RKO (cell line): ENCODE results near the gene FNIP1.
"Not testable (repeated sequence)": the region's sequence is repeated elsewhere in the genome, so short reads cannot be mapped to it uniquely, and the experiment has no call there.

Experiments used
- DNase-seq: peaks from one replicate; pipeline ENCODE4 v3.0.0-alpha.2; 2016; ENCODE audit warnings: low spot score

Gene FNIP1

GRCh38 chr5:131796793-131797693 lies at the start of gene FNIP1:
TSS of gene FNIP1 (minus strand) at chr5:131797017. CDS start at chr5:131796921, 96 bp downstream.
- DNase-seq, result peak; percentile 97

GRCh38 chr5:131846536-131846935 lies 49.7 kb upstream of the FNIP1 start:
- DNase-seq, result no peak

GRCh38 chr5:131845828-131846227 lies 49.0 kb upstream of the FNIP1 start:
- DNase-seq, result no peak

GRCh38 chr5:131842971-131843370 lies 46.2 kb upstream of the FNIP1 start:
- DNase-seq, result not testable (repeated sequence)

- not testable (repeated sequence) for DNase-seq
Measured at GRCh38 chr5:131832702-131833101, 35.9 kb upstream of the FNIP1 start.

- DNase-seq, result no peak
Measured at GRCh38 chr5:131825404-131826013, 28.7 kb upstream of the FNIP1 start.

GRCh38 chr5:131824631-131825030 lies 27.8 kb upstream of the FNIP1 start:
- no peak for DNase-seq

- no peak for DNase-seq
Measured at GRCh38 chr5:131821221-131821620, 24.4 kb upstream of the FNIP1 start.

GRCh38 chr5:131818001-131818724 lies 21.3 kb upstream of the FNIP1 start:
- no peak for DNase-seq

GRCh38 chr5:131814990-131815389 lies 18.2 kb upstream of the FNIP1 start:
- peak; percentile 85 for DNase-seq

GRCh38 chr5:131812371-131813160 lies 15.7 kb upstream of the FNIP1 start:
- DNase-seq, result peak; percentile 63

GRCh38 chr5:131810510-131811249 lies 13.9 kb upstream of the FNIP1 start:
- DNase-seq, result peak; percentile 41

GRCh38 chr5:131795879-131796792 lies 681 bp downstream of the FNIP1 start:
- DNase-seq, result peak; percentile 45

- DNase-seq, result peak; percentile 19
Measured at GRCh38 chr5:131795228-131795627, 1.6 kb downstream of the FNIP1 start.

- DNase-seq, result no peak
Measured at GRCh38 chr5:131794586-131794985, 2.2 kb downstream of the FNIP1 start.

- DNase-seq, result no peak
Measured at GRCh38 chr5:131792896-131793295, 3.9 kb downstream of the FNIP1 start.

- DNase-seq, result no peak
Measured at GRCh38 chr5:131791866-131792265, 5.0 kb downstream of the FNIP1 start.

- DNase-seq, result no peak
Measured at GRCh38 chr5:131790550-131790949, 6.3 kb downstream of the FNIP1 start.

GRCh38 chr5:131789765-131790164 lies 7.1 kb downstream of the FNIP1 start:
- no peak for DNase-seq

GRCh38 chr5:131787736-131788135 lies 9.1 kb downstream of the FNIP1 start:
- no peak for DNase-seq
